Measurements from ENCODE around the gene BPIFB3.

BPIFB3 gene

GRCh38 chr20:33053291-33054106 lies at the start of gene BPIFB3:
Gene BPIFB3 (plus strand): TSS chr20:33053903. CDS start chr20:33055436, 1,533 bp downstream.
- DNase-seq: no peak

GRCh38 chr20:33004141-33004751 lies 49.5 kb upstream of the BPIFB3 start, which contains the start of gene SUN5:
Gene SUN5 (minus strand): TSS chr20:33004433. CDS start chr20:33004340, 93 bp downstream.
- no peak for DNase-seq

- peak; percentile 40 for DNase-seq
These were observed 48.6 kb upstream of the BPIFB3 start for GRCh38 chr20:33005132-33005566.

GRCh38 chr20:33005908-33006775 lies 47.6 kb upstream of the BPIFB3 start:
- no peak for DNase-seq

- DNase-seq: no peak
These were observed 46.8 kb upstream of the BPIFB3 start for GRCh38 chr20:33006776-33007375.

GRCh38 chr20:33007376-33008335 lies 46.0 kb upstream of the BPIFB3 start, which contains the start of gene BPIFB2:
Gene BPIFB2 (plus strand): TSS chr20:33007704. CDS start chr20:33008575, 871 bp downstream.
- no peak for DNase-seq

- DNase-seq: no peak
These were observed 45.1 kb upstream of the BPIFB3 start for GRCh38 chr20:33008336-33009213.

- DNase-seq: no peak
These were observed 44.2 kb upstream of the BPIFB3 start for GRCh38 chr20:33009214-33010132.

GRCh38 chr20:33010133-33010504 lies 43.6 kb upstream of the BPIFB3 start:
- DNase-seq: no peak

- DNase-seq: no peak
These were observed 42.8 kb upstream of the BPIFB3 start for GRCh38 chr20:33010674-33011449.

GRCh38 chr20:33012327-33013189 lies 41.1 kb upstream of the BPIFB3 start:
- DNase-seq: no peak

- DNase-seq: no peak
These were observed 39.9 kb upstream of the BPIFB3 start for GRCh38 chr20:33013701-33014326.

- no peak for DNase-seq
These were observed 39.2 kb upstream of the BPIFB3 start for GRCh38 chr20:33014336-33015113.

- no peak for DNase-seq
These were observed 38.6 kb upstream of the BPIFB3 start for GRCh38 chr20:33015114-33015484.

GRCh38 chr20:33015700-33016580 lies 37.8 kb upstream of the BPIFB3 start:
- no peak for DNase-seq
